GM21786 (cell line): Measurements from ENCODE around the gene CDHR5.

Experiments used
- ATAC-seq: cut with Tn5 transposase; IDR thresholded peaks from one replicate; pipeline ENCODE4 v1.9.1; 2021; ENCODE audit not compliant: unreplicated experiment

The CDHR5 gene

DNA sequence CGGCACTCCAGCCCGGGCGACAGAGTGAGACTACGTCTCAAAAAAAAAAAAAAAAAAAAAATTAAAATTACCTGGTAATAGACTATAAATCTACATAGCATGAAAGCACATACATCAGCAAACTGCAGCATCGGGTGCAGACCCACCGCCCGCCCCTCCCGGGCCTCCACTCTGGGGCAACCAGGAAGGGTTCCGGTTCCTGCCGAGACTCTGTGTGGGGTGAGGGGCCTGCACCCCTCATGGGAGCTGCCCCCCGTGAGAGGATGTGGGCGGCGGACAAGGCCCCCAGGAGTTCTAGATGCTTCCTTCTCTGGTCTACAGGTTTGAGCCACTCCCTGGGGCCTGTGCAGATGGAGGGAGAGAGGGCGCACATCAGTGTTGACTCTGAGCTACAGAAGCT, 21.5 kb upstream of the CDHR5 start:
- no peak for ATAC-seq

GRCh38 chr11:645536-645935, 20.8 kb upstream of the CDHR5 start:
- no peak for ATAC-seq

GRCh38 chr11:643849-644738, 19.3 kb upstream of the CDHR5 start:
- ATAC-seq = no peak

GRCh38 chr11:643366-643765, 18.6 kb upstream of the CDHR5 start:
- ATAC-seq = no peak

DNA sequence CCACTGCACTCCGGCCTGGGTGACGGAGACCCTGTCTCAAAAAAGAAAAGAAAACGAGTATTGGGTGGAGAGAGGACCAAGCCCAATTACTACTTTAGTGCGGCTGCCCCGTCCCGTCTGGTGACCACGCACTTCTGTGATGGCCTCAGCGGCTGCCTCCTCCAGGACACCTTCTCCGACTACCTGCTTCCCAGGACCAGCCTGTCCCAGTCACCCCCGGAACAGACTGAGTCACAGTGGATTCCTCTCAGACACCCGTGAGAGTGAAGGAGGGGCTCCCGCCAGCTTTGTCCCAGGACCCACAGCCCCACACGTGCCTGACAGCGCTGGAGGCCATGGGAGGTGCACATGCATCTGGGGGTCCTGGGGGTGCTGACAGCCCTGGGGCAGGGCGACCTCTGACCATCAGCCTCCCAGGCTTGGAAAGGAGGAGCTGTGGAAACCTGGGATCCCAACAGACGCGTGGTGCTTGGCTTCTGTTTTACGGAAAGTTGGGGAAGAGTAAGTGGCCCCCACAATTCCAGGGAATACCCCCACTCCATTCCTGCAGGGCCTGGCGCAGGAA, 17.1 kb upstream of the CDHR5 start:
- no peak for ATAC-seq

DNA sequence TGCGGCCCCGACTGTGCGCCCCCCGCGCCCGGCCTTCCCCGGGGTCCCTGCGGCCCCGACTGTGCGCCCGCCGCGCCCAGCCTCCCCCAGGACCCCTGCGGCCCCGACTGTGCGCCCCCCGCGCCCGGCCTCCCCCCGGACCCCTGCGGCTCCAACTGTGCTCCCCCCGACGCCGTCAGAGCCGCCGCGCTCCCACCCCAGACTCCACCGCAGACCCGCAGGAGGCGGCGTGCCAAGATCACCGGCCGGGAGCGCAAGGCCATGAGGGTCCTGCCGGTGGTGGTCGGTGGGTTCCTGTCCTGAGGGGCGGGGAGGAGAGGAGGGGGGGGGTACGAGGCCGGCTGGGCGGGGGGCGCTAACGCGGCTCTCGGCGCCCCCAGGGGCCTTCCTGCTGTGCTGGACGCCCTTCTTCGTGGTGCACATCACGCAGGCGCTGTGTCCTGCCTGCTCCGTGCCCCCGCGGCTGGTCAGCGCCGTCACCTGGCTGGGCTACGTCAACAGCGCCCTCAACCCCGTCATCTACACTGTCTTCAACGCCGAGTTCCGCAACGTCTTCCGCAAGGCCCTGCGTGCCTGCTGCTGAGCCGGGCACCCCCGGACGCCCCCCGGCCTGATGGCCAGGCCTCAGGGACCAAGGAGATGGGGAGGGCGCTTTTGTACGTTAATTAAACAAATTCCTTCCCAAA, 15.4 kb upstream of the CDHR5 start:
- no peak for ATAC-seq

GRCh38 chr11:639332-639955, 14.7 kb upstream of the CDHR5 start:
- ATAC-seq = no peak

DNA sequence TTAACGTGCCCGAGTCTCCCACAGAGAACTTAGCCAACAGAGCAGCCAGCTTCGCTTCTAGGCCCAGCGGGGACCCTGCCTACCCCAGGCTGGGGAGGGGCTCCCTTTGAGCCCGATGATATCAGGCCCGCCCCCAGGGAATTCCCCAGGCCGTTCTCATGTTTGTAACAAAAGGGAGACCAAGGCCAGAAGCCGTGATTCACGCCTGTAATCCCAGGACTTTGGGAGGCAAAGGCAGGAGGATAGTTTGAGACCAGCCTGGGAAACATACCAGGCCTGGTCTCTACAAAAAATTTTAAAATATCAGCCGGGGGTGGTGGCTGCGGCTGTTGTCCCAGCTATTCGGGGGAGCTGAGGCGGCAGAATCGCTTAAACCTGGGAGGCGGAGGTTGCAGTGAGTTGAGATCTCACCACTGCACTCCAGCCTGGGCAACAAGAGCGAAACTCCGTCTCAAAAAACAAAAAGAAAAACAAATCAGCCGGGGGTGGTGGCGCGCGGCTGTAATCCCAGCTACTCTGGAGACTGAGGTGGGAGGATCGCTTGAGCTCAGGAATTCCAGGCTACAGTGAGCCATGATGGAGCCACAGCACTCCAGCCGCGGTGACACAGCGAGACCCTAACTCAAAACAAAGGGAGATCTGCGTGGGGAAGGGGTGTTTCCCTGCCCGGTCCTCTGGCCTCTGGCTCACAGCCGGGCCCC, 14.0 kb upstream of the CDHR5 start:
- ATAC-seq = no peak

- no peak for ATAC-seq
Observed at GRCh38 chr11:637593-638521, 13.1 kb upstream of the CDHR5 start.

- no peak for ATAC-seq
Observed at GRCh38 chr11:637333-637592, 12.5 kb upstream of the CDHR5 start.

- ATAC-seq = no peak
Observed at GRCh38 chr11:636511-637332, 12.0 kb upstream of the CDHR5 start, which contains the start of gene DRD4. Gene DRD4 (plus strand): TSS chr11:637269. CDS start chr11:637305, 36 bp downstream.

- ATAC-seq = no peak
Observed at GRCh38 chr11:635945-636510, 11.3 kb upstream of the CDHR5 start.

GRCh38 chr11:630871-631270, 6.1 kb upstream of the CDHR5 start:
- ATAC-seq = no peak

- no peak for ATAC-seq
Observed at GRCh38 chr11:629237-629583, 4.5 kb upstream of the CDHR5 start.

- no peak for ATAC-seq
Observed at GRCh38 chr11:628056-628455, 3.3 kb upstream of the CDHR5 start.

- no peak for ATAC-seq
Observed at GRCh38 chr11:627308-627576, 2.5 kb upstream of the CDHR5 start.

- ATAC-seq = no peak
Observed at GRCh38 chr11:626475-627307, 1.9 kb upstream of the CDHR5 start, which contains the start of gene SCT. Gene SCT (minus strand): TSS chr11:627181. CDS start chr11:627143, 38 bp downstream.

DNA sequence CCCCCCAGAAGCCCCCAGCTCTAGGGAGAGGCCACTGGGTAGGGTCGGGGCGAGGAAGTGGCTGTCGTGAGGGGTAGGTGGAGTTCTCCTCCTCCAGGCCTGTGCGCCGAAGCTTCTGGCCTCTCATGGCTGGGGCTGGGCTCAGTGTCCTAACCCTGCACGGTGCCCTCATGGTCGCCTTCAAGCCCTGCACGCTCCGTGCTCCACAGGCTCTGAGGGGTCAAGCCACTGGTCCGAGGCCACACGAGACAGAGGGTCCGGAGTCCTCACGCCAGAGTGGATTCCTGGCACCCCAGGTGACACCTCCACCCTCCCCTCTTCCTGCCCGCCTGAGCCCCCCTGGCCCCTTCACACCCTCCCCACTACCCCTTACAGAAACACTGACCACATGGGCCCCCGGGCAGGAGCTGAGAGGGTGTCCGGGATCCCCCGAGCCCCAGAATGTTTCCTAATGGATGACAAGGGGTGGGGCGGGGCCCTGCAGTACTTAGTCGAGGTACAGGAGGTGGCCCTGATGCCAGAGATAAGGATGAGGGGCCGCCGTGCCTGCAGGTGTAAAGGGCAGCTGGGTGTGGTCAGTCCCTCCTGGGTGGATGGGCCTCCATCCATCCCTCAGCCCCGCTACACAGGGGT, 997 bp upstream of the CDHR5 start:
- no peak for ATAC-seq
